Right cardiac atrium (tissue), 5 donors: ENCODE measurements around the gene SUV39H1. TPM values are rescaled to one million over a fixed set of nuclear protein-coding genes. Genes with fewer than 3 reads are reported as not detected.

Experiments used
- ATAC-seq, 2 donors: fragments of 200-7000 bp; cut with Tn5 transposase; one replicate each; pipeline versions ENCODE4 v1.8.0 to v1.9.1; 2020; ENCODE audit warnings: moderate library complexity in 2 of 2, mild to moderate bottlenecking in 1 of 2
- DNase-seq, 3 donors: peaks; one replicate each; pipeline ENCODE4 v3.0.0-alpha.2; 2020
- H3K27ac ChIP-seq: one replicate; pipeline ENCODE4 v1.5.1; 2013; ENCODE audit warnings: mild to moderate bottlenecking, low read length, control low read depth, moderate library complexity
- H3K27me3 ChIP-seq: one replicate; pipeline ENCODE4 v1.6.1; 2013; ENCODE audit not compliant: control insufficient read depth, insufficient read depth
- H3K4me1 ChIP-seq: one replicate; pipeline ENCODE4 v1.6.1; 2013; ENCODE audit warnings: low read length; ENCODE audit not compliant: control insufficient read depth, insufficient read depth
- H3K4me3 ChIP-seq: one replicate; pipeline ENCODE4 v1.5.1; 2013; ENCODE audit warnings: low read length, control low read depth
- H3K9me3 ChIP-seq: one replicate; pipeline ENCODE4 v1.6.1; 2013; ENCODE audit warnings: low read length; ENCODE audit not compliant: control insufficient read depth
- WGBS: extraction: QIAGEN DNeasy Blood & Tissue Kit; methylation state at CpG from one replicate; pipeline ENCODE4 v1.1.7; 2013; 5-methylcytosine and 5-hydroxymethylcytosine counted together
- intact Hi-C, 4 donors: fragments of 100-400 bp; cut with DNase I; formaldehyde crosslinking; loops; one replicate each; pipeline versions ENCODE4 v1.11.0 to v1.14.0; 2022 to 2023
- polyA plus RNA-seq: library from polyadenylated mRNA; stranded (reverse); fragments of 200-250 nt; gene quantifications from one replicate; pipeline ENCODE4 v1.2.3, GENCODE V29; 2013
- total RNA-seq, 4 donors: library from RNA; stranded (reverse); fragmentation: NEBNext Ultra II Directional; extraction: Animal tissue kit (Norgen Biotek cat#: 25700); gene quantifications; one replicate each; pipeline ENCODE4 v1.2.1, GENCODE V29; 2021
- donor health status: healthy with polysubstance abuse.
- donor health status: DM: no; HTN: yes; CAD: no.
- donor health status: DM: no; HTN: no; CAD: no.
- donor health status: DM: no; HTN: yes; CAD: no; lungs with severe emphysema.
- donor health status: DM: yes; HTN: yes; CAD: no.

Gene SUV39H1
- total and polyA plus RNA-seq, 5 donors, result 3.1 to 7.2 (median 3.6) TPM

DNA sequence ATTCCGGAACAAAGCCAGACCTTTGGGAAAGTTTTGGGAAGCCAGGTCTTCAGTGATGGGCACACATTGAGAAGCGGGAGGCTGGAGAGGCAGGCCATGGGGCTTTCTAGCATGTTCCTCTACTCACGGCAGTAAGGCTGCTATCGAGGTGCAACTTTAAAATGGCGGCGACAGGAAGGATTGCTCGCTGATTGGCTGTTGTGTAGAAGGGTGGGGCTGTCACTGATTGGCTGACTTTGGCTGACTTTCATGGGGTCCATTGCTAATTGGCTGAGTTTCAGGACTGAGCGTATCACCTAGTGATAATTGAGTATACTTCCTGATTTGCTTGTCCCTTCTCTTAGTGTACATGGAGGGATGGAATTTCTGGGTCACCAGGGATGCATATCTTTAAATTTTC, 45.3 kb downstream of the SUV39H1 start:
- Histone ChIP-seq H3K27me3 (no peaks in the 10 kb centered on the region), H3K27ac (no peak overlapping the region), H3K4me3 (no peak overlapping the region), H3K9me3 (no peaks in the 10 kb centered on the region), H3K4me1 (no peaks in the 10 kb centered on the region)
- no peak for ATAC-seq
- intact Hi-C loops, result loop anchor here in 1 of 4 donors (10.0 kb wide), 1 partner anchor 53 kb away; no protein-coding TSS in a partner anchor
- no peak for DNase-seq
- WGBS, result 91% methylated on average over 8 of the region's 8 CpGs

GRCh38 chrX:48745222-48745621, 48.7 kb downstream of the SUV39H1 start:
- Histone ChIP-seq H3K4me1 (no peaks in the 10 kb centered on the region), H3K27ac (no peak overlapping the region), H3K27me3 (no peaks in the 10 kb centered on the region), H3K9me3 (no peaks in the 10 kb centered on the region), H3K4me3 (no peak overlapping the region)
- ATAC-seq, result no peak
- DNase-seq, result no peak
- intact Hi-C loops, result loop anchor here in 1 of 4 donors (10.0 kb wide), 1 partner anchor 50 kb away; no protein-coding TSS in a partner anchor
- WGBS, result 78% methylated on average over 4 of the region's 4 CpGs

DNA sequence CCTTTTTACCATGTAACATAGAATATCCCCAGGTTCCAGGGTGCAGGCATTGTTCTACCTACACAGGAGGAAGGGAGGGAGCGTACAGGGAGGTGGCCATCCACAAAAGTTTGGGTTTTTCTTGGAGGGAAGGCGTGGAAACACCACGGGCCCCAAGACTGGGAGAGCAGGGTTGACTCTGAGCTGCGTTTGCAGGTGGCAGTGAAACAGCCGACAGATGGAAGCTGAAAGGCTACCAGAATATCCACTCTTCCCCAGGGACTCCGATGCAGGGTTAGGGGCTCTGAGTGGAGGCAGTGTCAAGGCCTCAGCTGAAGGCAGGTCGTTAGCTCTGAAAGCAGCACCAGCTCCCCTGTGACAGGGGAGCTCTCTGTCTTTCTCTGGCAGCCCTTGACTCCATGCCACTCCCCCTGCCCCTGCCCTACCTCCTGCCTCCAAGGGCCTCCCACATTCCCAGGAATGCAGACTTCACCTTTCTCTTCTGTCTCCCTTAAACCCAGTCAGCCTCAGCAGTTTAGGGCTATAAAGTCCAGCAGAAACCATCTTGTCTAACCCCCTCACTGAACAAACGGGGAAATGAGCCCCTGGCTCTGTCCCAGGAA, 51.0 kb downstream of the SUV39H1 start:
- Histone ChIP-seq H3K27ac (no peak overlapping the region), H3K9me3 (no peaks in the 10 kb centered on the region), H3K4me1 (no peaks in the 10 kb centered on the region), H3K4me3 (no peak overlapping the region), H3K27me3 (no peaks in the 10 kb centered on the region)
- DNase-seq (no peak), ATAC-seq (no peak)
- 55% methylated on average over 8 of the region's 8 CpGs for WGBS
- intact Hi-C loops, result loop anchor here in 1 of 4 donors (10.0 kb wide), 1 partner anchor 47 kb away; no protein-coding TSS in a partner anchor

GRCh38 chrX:48749182-48749581, 52.6 kb downstream of the SUV39H1 start:
- no peak for ATAC-seq
- Histone ChIP-seq H3K9me3 (no peaks in the 10 kb centered on the region), H3K4me1 (no peaks in the 10 kb centered on the region), H3K27ac (no peak overlapping the region), H3K4me3 (no peak overlapping the region), H3K27me3 (no peaks in the 10 kb centered on the region)
- DNase-seq, result no peak
- intact Hi-C loops, result loop anchor here in 1 of 4 donors (10.0 kb wide), 1 partner anchor 46 kb away; no protein-coding TSS in a partner anchor
- 87% methylated on average over 5 of the region's 5 CpGs for WGBS

DNA sequence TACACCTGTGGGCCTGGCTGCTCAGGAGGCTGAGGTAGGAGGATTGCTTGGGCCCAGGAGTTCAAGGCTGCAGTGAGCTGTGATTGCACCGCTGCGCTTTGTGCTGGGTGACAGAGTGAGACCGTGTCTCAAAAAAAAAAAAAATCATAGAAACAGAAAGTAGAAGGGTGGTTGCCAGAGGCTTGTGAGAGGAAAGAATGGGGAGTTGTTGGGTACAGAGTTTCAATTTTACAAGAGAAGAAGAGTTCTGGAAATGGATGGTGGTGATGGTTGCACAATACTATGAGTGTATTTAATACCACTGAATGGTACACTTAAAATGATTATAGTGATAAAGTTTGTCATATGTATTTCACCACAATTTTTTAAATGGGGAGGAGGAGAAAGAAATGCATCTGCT, 54.8 kb downstream of the SUV39H1 start:
- DNase-seq (no peak), ATAC-seq (no peak)
- intact Hi-C loops, result no loop called here
- no peaks in the 10 kb centered on the region for H3K27me3 ChIP-seq
- no peaks in the 10 kb centered on the region for H3K4me1 ChIP-seq
- no peaks in the 10 kb centered on the region for H3K9me3 ChIP-seq
- WGBS, result 84% methylated on average over 3 of the region's 3 CpGs
- H3K27ac ChIP-seq, result no peak overlapping the region
- no peak overlapping the region for H3K4me3 ChIP-seq

- H3K27me3 ChIP-seq, result no peaks in the 10 kb centered on the region
- DNase-seq (no peak), ATAC-seq (no peak)
- 67% methylated on average over 7 of the region's 7 CpGs for WGBS
- no peak overlapping the region for H3K4me3 ChIP-seq
- H3K9me3 ChIP-seq, result no peaks in the 10 kb centered on the region
- H3K4me1 ChIP-seq, result no peaks in the 10 kb centered on the region
- intact Hi-C loops, result no loop called here
- H3K27ac ChIP-seq, result no peak overlapping the region
Observed at GRCh38 chrX:48752498-48752897, 56.0 kb downstream of the SUV39H1 start.

GRCh38 chrX:48753708-48754228, 57.2 kb downstream of the SUV39H1 start:
- H3K27me3 ChIP-seq, result no peaks in the 10 kb centered on the region
- no peaks in the 10 kb centered on the region for H3K4me1 ChIP-seq
- ATAC-seq (no peak), DNase-seq (no peak)
- H3K4me3 ChIP-seq, result no peak overlapping the region
- no peak overlapping the region for H3K27ac ChIP-seq
- intact Hi-C loops, result no loop called here
- WGBS, result 64% methylated on average over 8 of the region's 8 CpGs
- H3K9me3 ChIP-seq, result no peaks in the 10 kb centered on the region

DNA sequence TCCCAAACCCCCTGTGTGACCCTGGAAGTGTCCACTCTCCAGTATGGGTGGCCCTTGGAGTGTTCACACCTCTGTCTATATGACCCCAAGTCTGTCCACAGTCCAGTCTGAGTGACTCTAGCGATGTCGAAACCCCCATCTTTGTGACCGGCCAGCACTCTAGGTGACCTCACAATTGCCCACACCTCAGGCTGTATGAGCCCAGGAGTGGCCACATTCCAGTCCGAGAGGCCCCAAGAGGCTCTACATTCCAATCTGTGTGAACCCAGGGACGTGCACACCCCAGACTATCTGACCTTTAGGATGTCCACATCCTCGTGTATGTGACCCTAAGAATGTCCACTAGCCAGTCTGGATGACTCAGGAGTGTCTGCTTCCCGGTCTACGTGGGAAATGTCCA, 57.7 kb downstream of the SUV39H1 start:
- intact Hi-C loops, result no loop called here
- 66% methylated on average over 8 of the region's 8 CpGs for WGBS
- H3K9me3 ChIP-seq, result no peaks in the 10 kb centered on the region

More for the DNA sequence above, 57.7 kb downstream of the SUV39H1 start:
- H3K4me1 ChIP-seq, result no peaks in the 10 kb centered on the region
- H3K27me3 ChIP-seq, result no peaks in the 10 kb centered on the region
- no peak overlapping the region for H3K27ac ChIP-seq
- no peak for ATAC-seq
- no peak overlapping the region for H3K4me3 ChIP-seq
- DNase-seq, result no peak

Other genes with a start within 250 kb of the SUV39H1 start
- 1 to 10 TPM in 3 of 4 donors, under 1 TPM in 1; 0.41 to 6.5 (median 3.7) TPM for gene SLC38A5, start 226.5 kb upstream of the SUV39H1 start, total RNA-seq
- gene SLC38A5, start 226.5 kb upstream of the SUV39H1 start, polyA plus RNA-seq, result 3.0 TPM
- 10 to 100 TPM; 19.9 to 25.5 (median 21.8) TPM for gene FTSJ1, start 220.5 kb upstream of the SUV39H1 start, total RNA-seq
- 20.0 TPM for gene FTSJ1, start 220.5 kb upstream of the SUV39H1 start, polyA plus RNA-seq
- 10 to 100 TPM; 16.1 to 22.3 (median 19.8) TPM for gene PORCN, start 187.7 kb upstream of the SUV39H1 start, total RNA-seq
- 14.0 TPM for gene PORCN, start 187.7 kb upstream of the SUV39H1 start, polyA plus RNA-seq
- 10 to 100 TPM; 74.8 to 93.4 (median 83.0) TPM for gene EBP, start 174.9 kb upstream of the SUV39H1 start, total RNA-seq
- 118 TPM for gene EBP, start 174.9 kb upstream of the SUV39H1 start, polyA plus RNA-seq
- gene TBC1D25, start 157.0 kb upstream of the SUV39H1 start, total RNA-seq, result 10 to 100 TPM; 16.9 to 22.4 (median 18.5) TPM
- gene TBC1D25, start 157.0 kb upstream of the SUV39H1 start, polyA plus RNA-seq, result 8.0 TPM
- gene RBM3, start 122.2 kb upstream of the SUV39H1 start, total RNA-seq, result 100 to 1,000 TPM; 100 to 221 (median 129) TPM
- gene RBM3, start 122.2 kb upstream of the SUV39H1 start, polyA plus RNA-seq, result 71.4 TPM
- 100 to 1,000 TPM; 162 to 184 (median 166) TPM for gene WDR13, start 99.2 kb upstream of the SUV39H1 start, total RNA-seq
- 173 TPM for gene WDR13, start 99.2 kb upstream of the SUV39H1 start, polyA plus RNA-seq
- gene WAS, start 12.9 kb upstream of the SUV39H1 start, total RNA-seq, result 1 to 10 TPM; 3.0 to 6.2 (median 4.0) TPM
- gene WAS, start 12.9 kb upstream of the SUV39H1 start, polyA plus RNA-seq, result 1.5 TPM
- gene GLOD5, start 65.0 kb downstream of the SUV39H1 start, total RNA-seq, result not detected
- gene GLOD5, start 65.0 kb downstream of the SUV39H1 start, polyA plus RNA-seq, result not detected
- not detected for gene GATA1, start 89.9 kb downstream of the SUV39H1 start, total RNA-seq
- not detected for gene GATA1, start 89.9 kb downstream of the SUV39H1 start, polyA plus RNA-seq
- 10 to 100 TPM; 42.6 to 56.7 (median 50.5) TPM for gene HDAC6, start 105.3 kb downstream of the SUV39H1 start, total RNA-seq
- gene HDAC6, start 105.3 kb downstream of the SUV39H1 start, polyA plus RNA-seq, result 41.5 TPM
- not detected for gene ERAS, start 129.8 kb downstream of the SUV39H1 start, total RNA-seq
- not detected for gene ERAS, start 129.8 kb downstream of the SUV39H1 start, polyA plus RNA-seq
- gene PCSK1N, start 138.9 kb downstream of the SUV39H1 start, total RNA-seq, result 1 to 10 TPM; 1.6 to 8.3 (median 4.9) TPM
- gene PCSK1N, start 138.9 kb downstream of the SUV39H1 start, polyA plus RNA-seq, result 9.6 TPM
- gene TIMM17B, start 201.0 kb downstream of the SUV39H1 start, total RNA-seq, result 10 to 100 TPM; 45.3 to 68.2 (median 59.7) TPM
- gene TIMM17B, start 201.0 kb downstream of the SUV39H1 start, polyA plus RNA-seq, result 74.4 TPM
- gene PQBP1, start 201.2 kb downstream of the SUV39H1 start, total RNA-seq, result 10 to 100 TPM; 59.8 to 72.6 (median 69.8) TPM
- gene PQBP1, start 201.2 kb downstream of the SUV39H1 start, polyA plus RNA-seq, result 78.6 TPM
- gene SLC35A2, start 214.9 kb downstream of the SUV39H1 start, total RNA-seq, result 10 to 100 TPM in 3 of 4 donors, 1 to 10 TPM in 1; 9.9 to 16.7 (median 13.2) TPM
- gene SLC35A2, start 214.9 kb downstream of the SUV39H1 start, polyA plus RNA-seq, result 10.4 TPM
- 1 to 10 TPM; 3.6 to 6.6 (median 5.7) TPM for gene PIM2, start 222.3 kb downstream of the SUV39H1 start, total RNA-seq
- 4.3 TPM for gene PIM2, start 222.3 kb downstream of the SUV39H1 start, polyA plus RNA-seq